CD4-positive, alpha-beta memory T cell (primary cell): ENCODE measurements around the gene EIF2D. TPM values are rescaled to one million over a fixed set of nuclear protein-coding genes. Genes with fewer than 3 reads are reported as not detected.

Source experiments
- CTCF ChIA-PET: fragments of 350-600 bp; sonication (Branson Sonifier 250); formaldehyde crosslinking; loops from one replicate; lab custom pipeline; 2021; ENCODE audit warnings: inconsistent platforms; ENCODE audit not compliant: partially characterized antibody; lab: Charles Lee
- POLR2A ChIA-PET: fragments of 350-600 bp; sonication (Branson Sonifier 250); formaldehyde crosslinking; loops from one replicate; lab custom pipeline; 2021; ENCODE audit not compliant: partially characterized antibody; lab: Charles Lee
- DNase-seq, 5 donors: peaks; one replicate each; pipeline versions ENCODE4 v3.0.0 to v3.0.0-alpha.2; 2020 to 2022; ENCODE audit warnings: mixed read lengths in 1 of 5
- H3K27ac ChIP-seq: one replicate; pipeline ENCODE4 v1.7.0; 2013; ENCODE audit warnings: low read depth, low read length
- H3K27me3 ChIP-seq: 2 replicates; pipeline ENCODE4 v1.7.0; 2013; ENCODE audit warnings: mild to moderate bottlenecking, low read length, moderate library complexity; ENCODE audit not compliant: insufficient read depth
- H3K36me3 ChIP-seq: 2 replicates; pipeline ENCODE4 v1.7.0; 2013; ENCODE audit warnings: mild to moderate bottlenecking, low read length, moderate library complexity; ENCODE audit not compliant: insufficient read depth
- H3K4me1 ChIP-seq: 2 replicates; pipeline ENCODE4 v1.7.0; 2013; ENCODE audit warnings: mild to moderate bottlenecking, low read length, moderate library complexity; ENCODE audit not compliant: insufficient read depth
- H3K4me3 ChIP-seq, 2 donors: one replicate each; pipeline ENCODE4 v1.7.0; 2013; ENCODE audit warnings: low read length in 2 of 2, mild to moderate bottlenecking in 1 of 2
- H3K9me3 ChIP-seq, 2 donors: one replicate each; pipeline ENCODE4 v1.7.0; 2013; ENCODE audit warnings: low read length in 2 of 2, control low read depth in 1 of 2; ENCODE audit not compliant: control insufficient read depth in 1 of 2
- H3K27ac Mint-ChIP-seq, 7 donors: one replicate each; pipeline ENCODE4 v1.8.0; 2020 to 2021; ENCODE audit warnings: mixed read lengths in 7 of 7, mild to moderate bottlenecking in 6 of 7, inconsistent platforms in 3 of 7, moderate library complexity in 3 of 7
- H3K27me3 Mint-ChIP-seq, 2 donors: one replicate each; pipeline ENCODE4 v1.8.0; 2020 to 2021; ENCODE audit warnings: mixed read lengths in 2 of 2
- H3K36me3 Mint-ChIP-seq, 2 donors: one replicate each; pipeline ENCODE4 v1.8.0; 2020 to 2021; ENCODE audit warnings: mixed read lengths in 2 of 2, inconsistent platforms in 1 of 2, mild to moderate bottlenecking in 1 of 2
- H3K4me1 Mint-ChIP-seq, 4 donors: one replicate each; pipeline ENCODE4 v1.8.0; 2020 to 2021; ENCODE audit warnings: mixed read lengths in 4 of 4, mild to moderate bottlenecking in 1 of 4
- H3K4me3 Mint-ChIP-seq, 8 donors: one replicate each; pipeline ENCODE4 v1.8.0; 2020 to 2021; ENCODE audit warnings: mixed read lengths in 8 of 8, mild to moderate bottlenecking in 7 of 8, moderate library complexity in 6 of 8, inconsistent platforms in 3 of 8
- H3K9me3 Mint-ChIP-seq, 8 donors: one replicate each; pipeline ENCODE4 v1.8.0; 2020 to 2021; ENCODE audit warnings: mixed read lengths in 8 of 8, mild to moderate bottlenecking in 5 of 8, inconsistent platforms in 3 of 8, moderate library complexity in 1 of 8
- intact Hi-C: fragments of 100-400 bp; cut with micrococcal nuclease; formaldehyde crosslinking; loops from one replicate; pipeline ENCODE4 v1.15.1; 2023
- polyA plus RNA-seq, 2 donors: library from polyadenylated mRNA; unstranded; fragments of 300-500 nt; fragmentation: Illumina TruSeq; gene quantifications; one replicate each; pipeline ENCODE4 v1.2.3, GENCODE V29; 2021
- total RNA-seq, 2 experiments: library from RNA; stranded (reverse); gene quantifications; one replicate each; pipeline ENCODE4 v1.2.3, GENCODE V29; 2021

EIF2D gene
- total and polyA plus RNA-seq, 4 experiments from 2014 or later: 33.5 to 54.5 (median 46.2) TPM

- peaks cover 0 to 5% (median 0%) of the 10 kb centered on the region in 8 donors for H3K9me3 Mint-ChIP-seq
- ChIA-PET POLR2A (interaction anchor here (0.7 to 19.2 kb wide), 8 partner anchors 15 to 105 kb away, joined by 3 to 786 read pairs (median 6); partner anchors contain the start of genes DYRK3, EIF2D, IKBKE and RASSF5), CTCF (interaction anchor here (1.4 to 18.9 kb wide), 8 partner anchors 9 to 37 kb away, joined by 3 to 550 read pairs (median 24); no protein-coding TSS in a partner anchor)
- intact Hi-C loops: loop anchor here (1.0 kb wide), 1 partner anchor 12 kb away; no protein-coding TSS in a partner anchor
- Histone ChIP-seq H3K4me3 (peak overlapping the region; percentile 21 to 35), H3K36me3 (peaks cover 29% of the 10 kb centered on the region), H3K27ac (peak overlapping the region; percentile 89), H3K27me3 (no peaks in the 10 kb centered on the region), H3K4me1 (peaks cover 100% of the 10 kb centered on the region), H3K9me3 (no peaks in the 10 kb centered on the region)
- peak overlapping the region; percentile 63 to 85 (median 77) for H3K4me3 Mint-ChIP-seq
- H3K27ac Mint-ChIP-seq: peak overlapping the region; percentile 93 to 99 (median 97)
- H3K4me1 Mint-ChIP-seq: peaks cover 84 to 100% (median 95%) of the 10 kb centered on the region in 4 donors
- H3K27me3 Mint-ChIP-seq: no peaks in the 10 kb centered on the region
- H3K36me3 Mint-ChIP-seq: peaks cover 39 to 74% of the 10 kb centered on the region in 2 donors
- peak; percentile 80 to 87 (median 82) for DNase-seq
These were observed 36.9 kb downstream of the EIF2D start for GRCh38 chr1:206575165-206575893.

- peaks cover 34% of the 10 kb centered on the region for H3K36me3 ChIP-seq
- intact Hi-C loops: no loop called here
- no peak overlapping the region for H3K4me3 ChIP-seq
- Mint-ChIP-seq H3K36me3 (peaks cover 36 to 78% of the 10 kb centered on the region in 2 donors), H3K27ac (peak overlapping the region; percentile 82 to 99 (median 93)), H3K4me1 (peaks cover 79 to 100% (median 93%) of the 10 kb centered on the region in 4 donors), H3K27me3 (no peaks in the 10 kb centered on the region), H3K4me3 (peak overlapping the region in 7 of 8 donors; percentile 18 to 59 (median 46)), H3K9me3 (peaks cover 0 to 2% (median 0%) of the 10 kb centered on the region in 8 donors)
- H3K4me1 ChIP-seq: peaks cover 100% of the 10 kb centered on the region
- H3K27me3 ChIP-seq: no peaks in the 10 kb centered on the region
- no peak for DNase-seq
- POLR2A ChIA-PET: interaction anchor here (19.2 kb wide), 1 partner anchor 14 kb away, joined by 786 read pairs; no protein-coding TSS in a partner anchor
- CTCF ChIA-PET: interaction anchor here (1.4 to 18.9 kb wide), 6 partner anchors 11 to 30 kb away, joined by 4 to 550 read pairs (median 14); no protein-coding TSS in a partner anchor
- no peaks in the 10 kb centered on the region for H3K9me3 ChIP-seq
- peak overlapping the region; percentile 44 for H3K27ac ChIP-seq
These were observed 38.5 kb downstream of the EIF2D start for GRCh38 chr1:206573762-206574161.

- H3K4me3 Mint-ChIP-seq: peak overlapping the region in 7 of 8 donors; percentile 18 to 59 (median 46)
- no peaks in the 10 kb centered on the region for H3K27me3 Mint-ChIP-seq
- Histone ChIP-seq H3K36me3 (peaks cover 38% of the 10 kb centered on the region), H3K27ac (peak overlapping the region; percentile 44), H3K4me3 (no peak overlapping the region), H3K9me3 (no peaks in the 10 kb centered on the region), H3K4me1 (peaks cover 100% of the 10 kb centered on the region), H3K27me3 (no peaks in the 10 kb centered on the region)
- peaks cover 36 to 79% of the 10 kb centered on the region in 2 donors for H3K36me3 Mint-ChIP-seq
- intact Hi-C loops: no loop called here
- H3K4me1 Mint-ChIP-seq: peaks cover 79 to 100% (median 93%) of the 10 kb centered on the region in 4 donors
- DNase-seq: no peak
- CTCF ChIA-PET: interaction anchor here (1.4 to 18.9 kb wide), 5 partner anchors 10 to 30 kb away, joined by 4 to 550 read pairs (median 8); no protein-coding TSS in a partner anchor
- POLR2A ChIA-PET: interaction anchor here (19.2 kb wide), 1 partner anchor 13 kb away, joined by 786 read pairs; no protein-coding TSS in a partner anchor
- peaks cover 0 to 2% (median 0%) of the 10 kb centered on the region in 8 donors for H3K9me3 Mint-ChIP-seq
- peak overlapping the region; percentile 82 to 99 (median 93) for H3K27ac Mint-ChIP-seq
These were observed 38.9 kb downstream of the EIF2D start for GRCh38 chr1:206573319-206573718.

GRCh38 chr1:206572835-206573234 is 39.4 kb downstream of the EIF2D start:
- Mint-ChIP-seq H3K4me1 (peaks cover 78 to 100% (median 93%) of the 10 kb centered on the region in 4 donors), H3K27ac (peak overlapping the region; percentile 82 to 99 (median 93)), H3K36me3 (peaks cover 36 to 81% of the 10 kb centered on the region in 2 donors), H3K9me3 (peaks cover 0 to 2% (median 0%) of the 10 kb centered on the region in 8 donors), H3K27me3 (no peaks in the 10 kb centered on the region), H3K4me3 (peak overlapping the region in 6 of 8 donors; percentile 18 to 63 (median 50))
- intact Hi-C loops: no loop called here
- no peaks in the 10 kb centered on the region for H3K27me3 ChIP-seq
- H3K4me3 ChIP-seq: no peak overlapping the region
- DNase-seq: no peak
- ChIA-PET CTCF (interaction anchor here (1.4 to 18.9 kb wide), 5 partner anchors 10 to 29 kb away, joined by 4 to 550 read pairs (median 8); no protein-coding TSS in a partner anchor), POLR2A (interaction anchor here (19.2 kb wide), 1 partner anchor 13 kb away, joined by 786 read pairs; no protein-coding TSS in a partner anchor)
- H3K27ac ChIP-seq: peak overlapping the region; percentile 44
- peaks cover 43% of the 10 kb centered on the region for H3K36me3 ChIP-seq
- H3K4me1 ChIP-seq: peaks cover 100% of the 10 kb centered on the region
- H3K9me3 ChIP-seq: no peaks in the 10 kb centered on the region

GRCh38 chr1:206570529-206570928 is 41.7 kb downstream of the EIF2D start:
- H3K9me3 ChIP-seq: no peaks in the 10 kb centered on the region
- H3K27me3 ChIP-seq: no peaks in the 10 kb centered on the region
- Mint-ChIP-seq H3K36me3 (peaks cover 39 to 91% of the 10 kb centered on the region in 2 donors), H3K4me3 (peak overlapping the region in 7 of 8 donors; percentile 4 to 92 (median 62)), H3K27me3 (no peaks in the 10 kb centered on the region), H3K9me3 (no peaks in the 10 kb centered on the region), H3K27ac (peak overlapping the region; percentile 74 to 93 (median 89)), H3K4me1 (peaks cover 80 to 100% (median 96%) of the 10 kb centered on the region in 4 donors)
- peak in 1 of 5 donors; percentile 1 for DNase-seq
- POLR2A ChIA-PET: interaction anchor here (1.3 to 21.6 kb wide), 4 partner anchors 10 to 25 kb away, joined by 4 to 786 read pairs (median 486); no protein-coding TSS in a partner anchor
- H3K4me1 ChIP-seq: peaks cover 100% of the 10 kb centered on the region
- peaks cover 65% of the 10 kb centered on the region for H3K36me3 ChIP-seq
- H3K4me3 ChIP-seq: no peak overlapping the region
- CTCF ChIA-PET: interaction anchor here (0.6 to 1.3 kb wide), 2 partner anchors 13 to 159 kb away, joined by 4 to 5 read pairs; no protein-coding TSS in a partner anchor
- H3K27ac ChIP-seq: peak overlapping the region; percentile 44
- intact Hi-C loops: no loop called here

DNA sequence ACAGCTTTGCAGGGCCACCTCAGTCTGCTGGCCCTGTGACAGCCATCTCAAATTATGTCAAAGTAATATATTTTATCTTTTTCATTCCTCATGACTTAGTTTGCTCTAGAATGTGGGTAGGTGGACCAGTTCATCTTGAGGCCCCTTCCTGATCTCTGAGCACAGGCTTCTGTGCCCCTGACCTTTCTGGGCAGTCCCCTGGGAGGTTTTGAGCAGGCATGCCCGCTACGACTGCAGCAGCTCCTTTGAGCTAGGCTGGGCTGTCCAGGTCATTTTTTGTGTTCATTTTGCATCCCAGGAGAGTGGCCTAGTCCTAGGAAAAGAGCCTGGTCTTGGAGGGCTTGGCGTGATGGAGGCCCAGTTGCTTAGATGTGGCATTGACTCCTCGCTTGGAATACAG is 42.7 kb downstream of the EIF2D start:
- no peak overlapping the region for H3K4me3 ChIP-seq
- CTCF ChIA-PET: interaction anchor here (1.3 to 8.8 kb wide), 3 partner anchors 14 to 24 kb away, joined by 5 to 101 read pairs (median 26); no protein-coding TSS in a partner anchor
- Mint-ChIP-seq H3K36me3 (peaks cover 47 to 95% of the 10 kb centered on the region in 2 donors), H3K27ac (peak overlapping the region; percentile 65 to 93 (median 88)), H3K4me3 (peak overlapping the region; percentile 10 to 92 (median 80)), H3K27me3 (no peaks in the 10 kb centered on the region), H3K4me1 (peaks cover 82 to 100% (median 97%) of the 10 kb centered on the region in 4 donors), H3K9me3 (no peaks in the 10 kb centered on the region)
- H3K27ac ChIP-seq: peak overlapping the region; percentile 53
- peaks cover 100% of the 10 kb centered on the region for H3K4me1 ChIP-seq
- no peaks in the 10 kb centered on the region for H3K27me3 ChIP-seq
- intact Hi-C loops: loop anchor here (2.0 kb wide), 1 partner anchor 13 kb away; no protein-coding TSS in a partner anchor
- no peaks in the 10 kb centered on the region for H3K9me3 ChIP-seq
- DNase-seq: peak in 1 of 5 donors; percentile 35
- POLR2A ChIA-PET: interaction anchor here (1.3 to 21.6 kb wide), 3 partner anchors 11 to 24 kb away, joined by 4 to 786 read pairs (median 185); no protein-coding TSS in a partner anchor
- H3K36me3 ChIP-seq: peaks cover 75% of the 10 kb centered on the region
